Neuronal stem cell (in vitro differentiated cells): ENCODE results near the gene SYNE1.

Source experiments
- DNase-seq: peaks from one replicate; pipeline ENCODE4 v3.0.0-alpha.2; 2013; ENCODE audit warnings: low spot score
- H2AFZ ChIP-seq: one replicate; pipeline ENCODE4 v1.6.1; 2013; ENCODE audit warnings: mild to moderate bottlenecking, low read length, inconsistent platforms
- H2AK5ac ChIP-seq: 2 replicates; pipeline ENCODE4 v1.6.1; 2013; ENCODE audit warnings: low read depth, mild to moderate bottlenecking, inconsistent platforms, low read length, moderate library complexity, mixed read lengths
- H2BK120ac ChIP-seq: 2 replicates; pipeline ENCODE4 v1.6.1; 2013; ENCODE audit warnings: low read depth, mild to moderate bottlenecking, inconsistent platforms, low read length, moderate library complexity, mixed read lengths
- H2BK12ac ChIP-seq: one replicate; pipeline ENCODE4 v1.6.1; 2013; ENCODE audit warnings: low read length, inconsistent platforms
- H2BK15ac ChIP-seq: 2 replicates; pipeline ENCODE4 v1.6.1; 2013; ENCODE audit warnings: mild to moderate bottlenecking, low read length, inconsistent platforms, mixed read lengths
- H2BK5ac ChIP-seq: one replicate; pipeline ENCODE4 v1.6.1; 2013; ENCODE audit warnings: inconsistent platforms, mild to moderate bottlenecking, low read length, moderate library complexity
- H3K14ac ChIP-seq: one replicate; pipeline ENCODE4 v1.6.1; 2013; ENCODE audit warnings: low read length, inconsistent platforms
- H3K18ac ChIP-seq: 2 replicates; pipeline ENCODE4 v1.6.1; 2013; ENCODE audit warnings: low read length, inconsistent platforms
- H3K23ac ChIP-seq: 2 replicates; pipeline ENCODE4 v1.6.1; 2013; ENCODE audit warnings: low read depth, mild to moderate bottlenecking, mixed read lengths, low read length, inconsistent platforms; ENCODE audit not compliant: poor library complexity
- H3K27ac ChIP-seq: replicated peaks from 3 replicates; pipeline ENCODE4 v1.5.1; 2013; ENCODE audit warnings: low read length, inconsistent platforms
- H3K27me3 ChIP-seq, 3 experiments: 2 replicates each; pipeline ENCODE4 v1.6.1; 2013; ENCODE audit warnings: low read length in 3 of 3, mild to moderate bottlenecking in 2 of 3, inconsistent platforms in 1 of 3, low read depth in 1 of 3, mixed read lengths in 1 of 3, moderate library complexity in 1 of 3; ENCODE audit not compliant: control insufficient read depth in 3 of 3, insufficient read depth in 3 of 3
- H3K36me3 ChIP-seq, 2 donors: replicated peaks in 1 of 2; 2 replicates each; pipeline ENCODE4 v1.6.1; 2013; ENCODE audit warnings: low read length in 2 of 2; ENCODE audit not compliant: control insufficient read depth in 2 of 2, insufficient read depth in 2 of 2
- H3K4ac ChIP-seq: 2 replicates; pipeline ENCODE4 v1.6.1; 2013; ENCODE audit warnings: inconsistent platforms, mild to moderate bottlenecking, low read length, moderate library complexity
- H3K4me1 ChIP-seq, 2 donors: 1 replicate in 1 of 2; 2 replicates in 1 of 2; pipeline ENCODE4 v1.6.1; 2013; ENCODE audit warnings: low read length in 2 of 2, low read depth in 1 of 2; ENCODE audit not compliant: control insufficient read depth in 2 of 2, insufficient read depth in 1 of 2
- H3K4me2 ChIP-seq: one replicate; pipeline ENCODE4 v1.6.1; 2013; ENCODE audit warnings: mild to moderate bottlenecking, low read length, inconsistent platforms; ENCODE audit not compliant: insufficient read depth, poor library complexity, severe bottlenecking
- H3K4me3 ChIP-seq, 2 donors: 2 replicates each; pipeline ENCODE4 v1.5.1; 2013; ENCODE audit warnings: low read length in 2 of 2, mild to moderate bottlenecking in 2 of 2, inconsistent platforms in 1 of 2, moderate library complexity in 1 of 2
- H3K79me1 ChIP-seq: one replicate; pipeline ENCODE4 v1.6.1; 2013; ENCODE audit warnings: low read depth, mild to moderate bottlenecking, inconsistent platforms, low read length, moderate library complexity
- H3K9ac ChIP-seq: one replicate; pipeline ENCODE4 v1.6.1; 2013; ENCODE audit warnings: mild to moderate bottlenecking, low read depth, low read length, inconsistent platforms; ENCODE audit not compliant: poor library complexity
- H3K9me3 ChIP-seq, 2 donors: replicated peaks in 1 of 2; 2 replicates each; pipeline versions ENCODE3 to v1.6.1; 2013; ENCODE audit warnings: low read length in 2 of 2, mild to moderate bottlenecking in 2 of 2, inconsistent platforms in 1 of 2, low read depth in 1 of 2, mixed read lengths in 1 of 2, moderate library complexity in 1 of 2; ENCODE audit not compliant: control insufficient read depth in 2 of 2, insufficient read depth in 1 of 2
- H4K8ac ChIP-seq: one replicate; pipeline ENCODE4 v1.6.1; 2013; ENCODE audit warnings: low read depth, mild to moderate bottlenecking, inconsistent platforms, low read length, moderate library complexity
- H4K91ac ChIP-seq: one replicate; pipeline ENCODE4 v1.6.1; 2013; ENCODE audit warnings: low read length, low read depth, mild to moderate bottlenecking, inconsistent platforms; ENCODE audit not compliant: poor library complexity
- WGBS, 2 donors: extraction: QIAGEN DNeasy Blood & Tissue Kit; methylation state at CpG; one replicate each; pipeline ENCODE4 v1.1.7; 2013; ENCODE audit warnings: missing lambda C conversion rate in 2 of 2, mixed read lengths in 1 of 2; ENCODE audit not compliant: insufficient read length in 2 of 2, insufficient replicate concordance in 1 of 2; ENCODE audit errors: extremely low coverage in 2 of 2; 5-methylcytosine and 5-hydroxymethylcytosine counted together

Gene SYNE1

DNA sequence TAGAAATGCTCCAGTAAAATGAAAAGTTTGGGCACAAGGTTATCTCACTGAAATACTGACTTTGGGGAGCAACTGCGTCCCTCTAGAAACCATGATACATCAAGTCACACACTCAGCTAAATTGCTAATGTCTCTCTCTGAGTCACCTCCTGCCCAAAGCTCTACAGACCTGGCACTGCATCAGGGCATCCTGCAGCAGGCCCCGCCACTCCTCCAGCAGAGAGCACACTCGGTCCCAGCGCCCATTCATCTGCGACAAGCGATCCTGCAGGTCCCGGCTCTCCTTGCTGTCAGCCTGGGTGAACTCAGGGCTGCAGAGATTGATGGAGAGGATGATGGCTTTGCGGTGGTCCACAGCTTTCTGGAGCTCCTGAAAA lies 500.7 kb downstream of the SYNE1 start:
- H3K27ac ChIP-seq: no peak overlapping the region
- no peak overlapping the region for H3K4me2 ChIP-seq
- no peak overlapping the region for H3K14ac ChIP-seq
- H3K4ac ChIP-seq: no peak overlapping the region
- no peak overlapping the region for H2AK5ac ChIP-seq
- WGBS, 2 donors: no CpG with 5 or more reads among the region's 8 CpGs
- no peak overlapping the region for H3K18ac ChIP-seq
- H3K23ac ChIP-seq: no peak overlapping the region
- H3K36me3 ChIP-seq: peaks cover 0 to 4% of the 10 kb centered on the region in 2 donors
- H3K27me3 ChIP-seq: no peaks in the 10 kb centered on the region
- H3K4me1 ChIP-seq: no peaks in the 10 kb centered on the region
- no peak overlapping the region for H2BK5ac ChIP-seq
- H2AFZ ChIP-seq: no peak overlapping the region
- no peak overlapping the region for H2BK12ac ChIP-seq
- no peaks in the 10 kb centered on the region for H3K9me3 ChIP-seq
- H4K8ac ChIP-seq: no peak overlapping the region
- no peak overlapping the region for H3K4me3 ChIP-seq
- H4K91ac ChIP-seq: no peak overlapping the region
- no peak for DNase-seq
- no peak overlapping the region for H2BK15ac ChIP-seq
- H3K79me1 ChIP-seq: no peaks in the 10 kb centered on the region
- no peak overlapping the region for H2BK120ac ChIP-seq
- H3K9ac ChIP-seq: no peak overlapping the region

DNA sequence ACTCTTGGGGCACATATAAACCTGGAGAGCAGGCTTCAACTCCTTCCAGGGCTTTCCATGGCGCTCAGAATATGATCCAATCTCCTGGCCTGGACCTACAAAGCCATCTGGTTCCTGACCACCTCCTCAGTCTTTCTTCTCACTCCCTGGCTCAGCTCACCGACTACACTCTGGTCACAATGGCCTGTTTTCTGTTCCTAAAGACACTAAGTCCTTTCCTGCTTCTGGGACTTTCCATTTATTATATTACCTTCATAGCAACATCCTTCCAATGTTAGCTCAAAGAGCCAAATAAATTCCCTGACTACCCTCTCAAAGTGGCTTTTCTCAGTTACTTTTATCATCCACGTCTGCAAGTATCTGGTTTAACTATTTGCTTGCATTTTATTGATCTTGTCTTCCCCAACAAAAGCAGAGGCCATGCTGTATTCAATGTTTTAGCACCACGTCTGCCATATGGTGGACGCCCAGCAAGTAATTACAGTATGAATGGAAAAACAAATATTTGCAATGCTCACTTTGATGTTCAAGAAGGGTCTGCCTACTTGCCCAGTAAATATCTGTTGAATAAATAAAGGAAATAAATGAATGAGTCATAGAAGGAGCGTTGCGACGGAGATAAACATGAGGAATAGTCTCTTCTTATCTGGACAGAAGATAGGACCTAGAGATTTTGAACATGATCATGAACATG lies 501.3 kb downstream of the SYNE1 start:
- H3K36me3 ChIP-seq: peaks cover 0 to 4% of the 10 kb centered on the region in 2 donors
- WGBS, 2 donors: no CpG with 5 or more reads among the region's 8 CpGs

DNA sequence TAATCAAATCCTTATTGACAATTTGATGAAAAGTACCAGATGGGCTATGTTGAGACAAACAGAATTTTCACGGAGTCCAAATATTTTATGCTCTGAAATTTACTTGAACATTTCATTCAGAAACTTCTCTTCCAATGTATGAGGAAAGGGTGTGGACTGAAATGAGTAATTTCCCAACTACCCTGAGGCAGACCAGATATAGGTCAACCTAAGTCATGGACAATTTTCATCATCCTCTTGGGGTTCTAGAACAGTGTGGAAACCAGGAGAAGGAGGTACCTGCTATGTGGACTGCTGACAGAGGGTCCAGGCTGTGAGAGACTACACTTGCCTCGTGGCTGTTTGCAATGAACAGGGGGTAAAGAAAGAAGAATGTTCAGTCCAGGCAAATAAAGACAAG lies 506.7 kb downstream of the SYNE1 start:
- Histone ChIP-seq H3K18ac (no peak overlapping the region), H3K79me1 (no peaks in the 10 kb centered on the region), H2AFZ (no peak overlapping the region), H3K23ac (no peak overlapping the region), H2BK15ac (no peak overlapping the region), H3K4me3 (no peak overlapping the region), H3K14ac (no peak overlapping the region), H4K91ac (no peak overlapping the region), H3K4me2 (no peak overlapping the region), H3K4me1 (no peaks in the 10 kb centered on the region), H3K27ac (no peak overlapping the region), H2BK12ac (no peak overlapping the region), H3K27me3 (no peaks in the 10 kb centered on the region), H2BK5ac (no peak overlapping the region), H3K9me3 (no peaks in the 10 kb centered on the region), H3K4ac (no peak overlapping the region), H3K36me3 (no peaks in the 10 kb centered on the region), H3K9ac (no peak overlapping the region), H2AK5ac (no peak overlapping the region), H4K8ac (no peak overlapping the region), H2BK120ac (no peak overlapping the region)
- DNase-seq: no peak
- WGBS, 2 donors: no CpG with 5 or more reads among the region's 2 CpGs

More for the DNA sequence above, 501.3 kb downstream of the SYNE1 start:
- no peak overlapping the region for H3K23ac ChIP-seq
- H2BK12ac ChIP-seq: no peak overlapping the region
- DNase-seq: no peak
- no peaks in the 10 kb centered on the region for H3K4me1 ChIP-seq
- H4K8ac ChIP-seq: no peak overlapping the region
- no peaks in the 10 kb centered on the region for H3K27me3 ChIP-seq
- no peak overlapping the region for H2AFZ ChIP-seq
- H2AK5ac ChIP-seq: no peak overlapping the region
- no peak overlapping the region for H3K4ac ChIP-seq
- no peak overlapping the region for H2BK120ac ChIP-seq
- H3K14ac ChIP-seq: no peak overlapping the region
- H3K9me3 ChIP-seq: no peaks in the 10 kb centered on the region
- no peak overlapping the region for H2BK15ac ChIP-seq
- no peak overlapping the region for H3K27ac ChIP-seq
- no peak overlapping the region for H4K91ac ChIP-seq
- no peak overlapping the region for H3K18ac ChIP-seq
- no peak overlapping the region for H2BK5ac ChIP-seq
- H3K79me1 ChIP-seq: no peaks in the 10 kb centered on the region
- no peak overlapping the region for H3K4me3 ChIP-seq
- no peak overlapping the region for H3K9ac ChIP-seq
- no peak overlapping the region for H3K4me2 ChIP-seq

DNA sequence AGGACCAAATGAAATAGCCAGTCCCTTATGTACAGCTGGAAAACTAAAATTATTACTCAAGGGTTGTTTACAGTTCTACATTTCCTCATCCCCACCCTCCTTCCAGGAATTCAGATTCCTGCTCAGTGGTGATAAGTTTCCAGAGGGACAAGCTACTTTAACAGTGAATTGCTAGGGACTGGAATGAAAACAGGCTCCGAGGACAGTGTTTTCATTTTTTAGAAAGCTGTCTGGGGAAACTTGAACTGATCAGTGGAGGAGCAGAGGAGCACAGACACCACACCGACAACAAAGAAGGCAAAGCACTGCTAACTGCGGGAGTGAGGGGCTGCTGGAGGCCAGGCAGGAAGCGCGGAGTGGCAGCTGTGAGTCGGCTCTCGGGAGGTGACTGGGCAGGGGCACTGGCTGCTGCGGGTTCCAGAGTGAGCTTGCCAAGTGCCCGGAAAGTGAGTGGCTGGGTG lies 507.4 kb downstream of the SYNE1 start:
- no peak for DNase-seq
- Histone ChIP-seq H2BK12ac (no peak overlapping the region), H2BK120ac (no peak overlapping the region), H2AK5ac (no peak overlapping the region), H3K23ac (peak overlapping the region; percentile 77), H2AFZ (peak overlapping the region; percentile 51), H3K79me1 (no peaks in the 10 kb centered on the region), H2BK5ac (no peak overlapping the region), H4K91ac (no peak overlapping the region), H2BK15ac (no peak overlapping the region), H4K8ac (peak overlapping the region; percentile 25), H3K9ac (no peak overlapping the region), H3K4me2 (no peak overlapping the region), H3K27ac (no peak overlapping the region), H3K18ac (peak overlapping the region; percentile 46), H3K27me3 (no peaks in the 10 kb centered on the region), H3K36me3 (no peaks in the 10 kb centered on the region), H3K4ac (no peak overlapping the region), H3K4me3 (no peak overlapping the region), H3K14ac (no peak overlapping the region), H3K4me1 (no peaks in the 10 kb centered on the region), H3K9me3 (no peaks in the 10 kb centered on the region)
- no CpG with 5 or more reads among the region's 9 CpGs for WGBS, 2 donors
